Ascending aorta (tissue), 2 donors: ENCODE measurements around the gene HDAC8. TPM values are rescaled to one million over a fixed set of nuclear protein-coding genes. Genes with fewer than 3 reads are reported as not detected.

Experiments
- DNase-seq, 2 donors: peaks; one replicate each; pipeline ENCODE4 v3.0.0-alpha.2; 2019; ENCODE audit warnings: low spot score in 2 of 2
- H3K27ac ChIP-seq, 2 donors: fragments of 200-600 bp; sonication (generic); one replicate each; pipeline ENCODE4 v1.5.1; 2016 to 2017; ENCODE audit warnings: mild to moderate bottlenecking in 1 of 2
- H3K27me3 ChIP-seq: fragments of 200-600 bp; sonication (generic); one replicate; pipeline ENCODE4 v1.5.1; 2017
- H3K36me3 ChIP-seq, 2 donors: fragments of 200-600 bp; sonication (generic); one replicate each; pipeline ENCODE4 v1.5.1; 2016
- H3K4me1 ChIP-seq, 2 donors: fragments of 200-600 bp; sonication (generic); one replicate each; pipeline ENCODE4 v1.5.1; 2016 to 2017; ENCODE audit warnings: mild to moderate bottlenecking in 1 of 2
- H3K4me3 ChIP-seq, 2 donors: fragments of 200-600 bp; sonication (generic); one replicate each; pipeline ENCODE4 v1.5.1; 2016 to 2017; ENCODE audit warnings: mild to moderate bottlenecking in 1 of 2
- H3K9me3 ChIP-seq, 2 donors: fragments of 200-600 bp; sonication (generic); one replicate each; pipeline ENCODE4 v1.5.1; 2016
- intact Hi-C: fragments of 100-400 bp; cut with DNase I; formaldehyde crosslinking; loops from one replicate; pipeline ENCODE4 v1.15.1; 2023
- total RNA-seq: library from RNA; depleted of rRNA; stranded (reverse); fragments of >200 nt; gene quantifications from one replicate; pipeline ENCODE4 v1.1.0, GENCODE V29; 2016
- TF ChIP-seq, protein P1 (sequence below), 3 experiments: fragments of 200-600 bp in 2 of 3; fragments of 450-650 bp in 1 of 3; sonication (generic) in 2 of 3; IDR thresholded peaks; one replicate each; pipeline ENCODE4 v1.5.1; 2016 to 2019; ENCODE audit warnings: antibody characterized with exemption in 3 of 3, mild to moderate bottlenecking in 1 of 3, moderate library complexity in 1 of 3

HDAC8 gene
- total RNA-seq, 1 donor from 2014 or later: 41.1 TPM

DNA sequence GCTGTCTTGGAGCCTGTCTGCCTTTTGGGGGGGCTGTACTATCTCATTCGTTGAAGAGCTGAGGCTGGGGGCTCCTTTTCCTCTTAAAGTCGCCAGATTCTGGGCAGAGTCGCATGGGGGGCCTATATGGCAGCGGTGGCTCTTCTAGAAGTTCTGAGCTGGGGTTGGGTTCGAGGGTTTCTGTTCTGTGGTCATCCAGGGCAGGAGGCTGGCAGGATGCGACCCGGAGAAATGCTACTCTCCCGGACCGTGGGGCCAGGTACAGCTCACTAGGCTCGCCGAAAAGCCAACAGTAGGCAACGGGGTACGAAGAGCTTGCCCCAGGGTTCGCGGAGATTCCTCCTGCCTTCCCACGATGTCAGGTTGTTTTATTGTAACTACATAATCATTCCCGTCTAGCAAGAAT is 265.0 kb downstream of the HDAC8 start:
- no peaks in the 10 kb centered on the region for H3K36me3 ChIP-seq
- H3K27me3 ChIP-seq: peaks cover 14% of the 10 kb centered on the region
- intact Hi-C loops: loop anchor here (10.0 kb wide), 1 partner anchor 293 kb away; no protein-coding TSS in a partner anchor
- peak overlapping the region; percentile 60 to 79 for H3K4me3 ChIP-seq
- H3K4me1 ChIP-seq: peaks cover 11 to 12% of the 10 kb centered on the region in 2 donors
- no peak overlapping the region for H3K27ac ChIP-seq
- DNase-seq: no peak
- TF ChIP-seq, protein P1, sequence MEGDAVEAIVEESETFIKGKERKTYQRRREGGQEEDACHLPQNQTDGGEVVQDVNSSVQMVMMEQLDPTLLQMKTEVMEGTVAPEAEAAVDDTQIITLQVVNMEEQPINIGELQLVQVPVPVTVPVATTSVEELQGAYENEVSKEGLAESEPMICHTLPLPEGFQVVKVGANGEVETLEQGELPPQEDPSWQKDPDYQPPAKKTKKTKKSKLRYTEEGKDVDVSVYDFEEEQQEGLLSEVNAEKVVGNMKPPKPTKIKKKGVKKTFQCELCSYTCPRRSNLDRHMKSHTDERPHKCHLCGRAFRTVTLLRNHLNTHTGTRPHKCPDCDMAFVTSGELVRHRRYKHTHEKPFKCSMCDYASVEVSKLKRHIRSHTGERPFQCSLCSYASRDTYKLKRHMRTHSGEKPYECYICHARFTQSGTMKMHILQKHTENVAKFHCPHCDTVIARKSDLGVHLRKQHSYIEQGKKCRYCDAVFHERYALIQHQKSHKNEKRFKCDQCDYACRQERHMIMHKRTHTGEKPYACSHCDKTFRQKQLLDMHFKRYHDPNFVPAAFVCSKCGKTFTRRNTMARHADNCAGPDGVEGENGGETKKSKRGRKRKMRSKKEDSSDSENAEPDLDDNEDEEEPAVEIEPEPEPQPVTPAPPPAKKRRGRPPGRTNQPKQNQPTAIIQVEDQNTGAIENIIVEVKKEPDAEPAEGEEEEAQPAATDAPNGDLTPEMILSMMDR (IDR thresholded peaks at IDR 0.05): no peak
- H3K9me3 ChIP-seq: no peaks in the 10 kb centered on the region

DNA sequence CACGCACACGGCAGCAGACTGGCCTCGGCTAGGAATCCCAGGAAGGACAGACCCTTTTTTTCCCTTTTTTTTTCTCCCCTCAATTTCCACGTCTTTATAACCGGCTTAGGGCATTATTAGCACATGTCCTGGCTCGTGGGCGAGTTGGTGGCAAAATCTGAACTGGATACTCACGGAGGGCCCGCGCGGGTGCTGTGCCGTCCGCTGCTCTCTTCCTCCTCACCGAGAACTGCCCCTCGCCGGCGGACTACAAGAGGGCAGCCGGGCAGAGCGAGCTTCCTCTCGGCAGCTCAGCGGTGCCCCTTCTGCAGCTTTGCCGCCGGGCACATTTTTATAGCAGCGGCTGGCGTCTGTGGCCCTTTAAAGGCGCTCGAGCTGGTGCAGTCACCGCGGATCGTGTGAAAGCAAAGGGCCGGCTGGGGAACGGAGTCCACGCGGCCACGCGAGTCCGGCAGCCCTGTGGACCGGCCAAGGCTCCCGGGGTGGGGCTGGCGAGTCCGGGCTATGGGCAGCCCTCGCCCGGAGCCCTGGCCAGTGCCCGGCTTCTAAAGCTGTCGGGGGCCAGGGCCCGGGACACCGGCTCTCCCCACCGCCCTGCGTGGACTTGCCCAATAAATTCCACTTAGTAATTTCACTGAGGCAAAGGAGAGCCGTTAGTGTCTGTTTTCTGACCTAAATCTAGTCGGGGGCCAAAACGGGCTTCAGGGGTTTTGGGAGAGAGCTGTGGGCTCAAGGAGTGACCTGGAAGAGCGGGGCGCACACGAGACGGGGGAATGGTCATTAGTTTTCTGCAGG is 265.6 kb downstream of the HDAC8 start:
- H3K4me1 ChIP-seq: peaks cover 11 to 12% of the 10 kb centered on the region in 2 donors
- no peaks in the 10 kb centered on the region for H3K9me3 ChIP-seq
- TF ChIP-seq, protein P1 (IDR thresholded peaks at IDR 0.05): no peak
- peak overlapping the region; percentile 60 to 79 for H3K4me3 ChIP-seq
- no peak overlapping the region for H3K27ac ChIP-seq
- H3K36me3 ChIP-seq: no peaks in the 10 kb centered on the region
- intact Hi-C loops: loop anchor here (10.0 kb wide), 1 partner anchor 292 kb away; no protein-coding TSS in a partner anchor
- DNase-seq: peak in 1 of 2 donors; percentile 76
- H3K27me3 ChIP-seq: peaks cover 8% of the 10 kb centered on the region

- Histone ChIP-seq H3K27ac (no peak overlapping the region), H3K4me3 (peak overlapping the region; percentile 60 to 79), H3K4me1 (peaks cover 11 to 12% of the 10 kb centered on the region in 2 donors), H3K9me3 (no peaks in the 10 kb centered on the region), H3K27me3 (peaks cover 8% of the 10 kb centered on the region), H3K36me3 (no peaks in the 10 kb centered on the region)
- TF ChIP-seq, protein P1 (IDR thresholded peaks at IDR 0.05): no peak
- intact Hi-C loops: loop anchor here (10.0 kb wide), 1 partner anchor 291 kb away; no protein-coding TSS in a partner anchor
- DNase-seq: no peak
Observed at GRCh38 chrX:72306085-72306801, 266.4 kb downstream of the HDAC8 start.

DNA sequence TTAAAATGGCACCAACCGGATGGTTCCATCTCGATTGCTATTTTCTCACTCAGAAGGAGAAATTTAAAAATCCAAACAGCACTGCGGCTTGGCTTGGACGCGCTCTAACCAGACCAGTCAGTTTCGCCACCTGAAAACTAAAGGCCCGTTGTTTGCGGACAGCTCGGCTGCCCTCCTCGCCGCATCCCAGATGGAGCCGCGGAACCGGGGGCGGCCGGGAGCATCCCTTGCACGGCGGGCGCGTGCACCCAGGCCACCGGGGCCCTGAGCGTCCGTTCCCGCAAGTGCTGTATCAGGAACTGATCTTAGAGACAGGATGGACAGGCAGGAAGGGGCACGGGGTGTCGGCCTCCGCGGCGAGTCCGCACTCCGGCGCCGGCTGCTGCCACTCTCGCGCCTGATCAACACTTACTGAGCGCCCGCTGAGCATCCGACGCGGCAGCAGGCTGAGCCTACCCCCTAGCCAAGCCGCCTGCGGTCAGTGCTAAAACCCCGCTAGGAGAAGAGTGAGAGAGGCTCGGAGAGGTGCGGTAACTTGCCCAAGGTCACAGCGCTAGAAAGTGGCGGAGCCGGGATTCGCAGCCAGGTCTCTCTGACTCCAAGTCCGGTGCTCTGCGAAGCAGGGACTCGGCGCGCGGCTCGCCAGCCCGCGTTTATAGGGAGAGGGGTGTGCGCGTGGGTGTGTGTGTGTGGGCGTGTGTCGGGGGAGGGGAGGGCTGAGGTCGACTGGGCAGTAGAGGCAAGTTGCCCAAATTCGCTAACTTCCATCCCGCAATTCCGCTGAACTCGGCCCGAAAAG is 267.2 kb downstream of the HDAC8 start, which contains the start of gene CITED1:
Gene CITED1, minus strand, starts transcription at position 629 of the 799 bp plus-strand sequence. CDS start 3,045 bp downstream, outside the sequence.
- Histone ChIP-seq H3K4me3 (peak within 1 kb of the TSS; percentile 60 to 79), H3K4me1 (peaks cover 11 to 12% of the 10 kb centered on the region in 2 donors), H3K9me3 (no peaks in the 10 kb centered on the region), H3K27ac (no peak within 1 kb of the TSS), H3K36me3 (no peaks in the 10 kb centered on the region), H3K27me3 (peaks cover 14% of the 10 kb centered on the region)
- TF ChIP-seq, protein P1 (IDR thresholded peaks at IDR 0.05): no peak
- DNase-seq: no peak
- intact Hi-C loops: loop anchor here (10.0 kb wide), 1 partner anchor 291 kb away; no protein-coding TSS in a partner anchor

DNA sequence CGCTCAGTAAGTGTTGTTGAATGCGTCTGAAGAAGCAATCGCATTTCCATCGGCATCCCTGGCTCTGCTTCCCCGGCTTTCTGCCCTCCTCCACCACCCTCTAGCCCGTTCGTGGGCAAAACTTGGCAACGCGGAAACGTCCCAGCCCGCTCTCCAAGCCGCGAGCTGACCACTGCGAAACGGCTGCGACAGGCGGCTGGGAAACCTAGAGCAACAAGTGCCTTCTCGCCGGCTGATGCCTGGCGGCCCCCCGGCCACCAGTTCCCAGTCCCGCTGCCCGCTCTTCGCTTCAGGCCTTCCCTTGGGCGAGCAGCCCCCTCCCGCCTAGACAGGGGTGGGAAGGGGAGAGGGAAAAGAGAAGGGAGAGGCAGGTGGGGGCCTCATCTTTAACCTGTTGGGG is 267.8 kb downstream of the HDAC8 start:
- Histone ChIP-seq H3K4me3 (peak overlapping the region; percentile 60 to 79), H3K27me3 (peaks cover 14% of the 10 kb centered on the region), H3K36me3 (no peaks in the 10 kb centered on the region), H3K9me3 (no peaks in the 10 kb centered on the region), H3K27ac (no peak overlapping the region), H3K4me1 (peaks cover 11 to 12% of the 10 kb centered on the region in 2 donors)
- no peak for DNase-seq
- TF ChIP-seq, protein P1 (IDR thresholded peaks at IDR 0.05): no peak
- intact Hi-C loops: loop anchor here (10.0 kb wide), 1 partner anchor 290 kb away; no protein-coding TSS in a partner anchor
